HepG2 (cell line): ENCODE results near the gene CAPN2. TPM values are rescaled to one million over a fixed set of nuclear protein-coding genes. Genes with fewer than 3 reads are reported as not detected.

Source experiments
- ATAC-seq: fragments of 200-7000 bp; cut with Tn5 transposase; 3 replicates; pipeline ENCODE4 v1.9.1; 2020; ENCODE audit warnings: mild to moderate bottlenecking, moderate library complexity
- BruUV-seq: library from RNA; stranded (reverse); fragments of 400-500 nt; replicated peaks from 2 replicates; lab custom pipeline; 2021; lab: Mats Ljungman, UMichigan
- CTCF ChIA-PET: fragments of 300-600 bp; formaldehyde crosslinking; extraction: SDS; loops from one replicate; lab custom pipeline; 2021; ENCODE audit warnings: low total read pairs, inconsistent platforms, low intra/inter-chr PET ratio; lab: Yijun Ruan, JAX
- POLR2A ChIA-PET: fragments of 350-600 bp; sonication (Branson Sonifier 250); formaldehyde crosslinking; loops from one replicate; lab custom pipeline; 2020; ENCODE audit warnings: antibody characterized with exemption, inconsistent platforms; lab: Yijun Ruan, JAX
- DNase-seq: peaks from one replicate; pipeline ENCODE4 v3.0.0-alpha.2; 2015; ENCODE audit warnings: low spot score
- FAIRE-seq: peaks from 3 replicates; lab custom pipeline; 2011; peaks lifted over from hg19 to GRCh38; lab: Jason Lieb, UNC
- H2AFZ ChIP-seq: one replicate; pipeline ENCODE4 v1.6.1; 2011; ENCODE audit warnings: low read length, inconsistent platforms
- H3K27ac ChIP-seq: fragments of 300-600 bp; 3 replicates; pipeline ENCODE4 v1.8.0; 2011; ENCODE audit warnings: mixed run types, mild to moderate bottlenecking, mixed read lengths, low read length, inconsistent platforms; ENCODE audit not compliant: insufficient read depth; ENCODE audit errors: extremely low read length
- H3K27me3 ChIP-seq, 2 experiments: fragments of 200-600 bp in 1 of 2; 2 replicates in 1 of 2; 3 replicates in 1 of 2; pipeline versions ENCODE4 v1.6.0 to v1.8.0; 2011; ENCODE audit warnings: low read length in 2 of 2, mild to moderate bottlenecking in 2 of 2, moderate library complexity in 2 of 2, inconsistent platforms in 1 of 2; ENCODE audit not compliant: insufficient read depth in 2 of 2, control insufficient read depth in 1 of 2
- H3K36me3 ChIP-seq, 2 experiments: fragments of 200-600 bp in 1 of 2; replicated peaks in 1 of 2; 2 replicates in 1 of 2; 3 replicates in 1 of 2; pipeline versions ENCODE4 v1.5.1 to v1.8.0; 2011; ENCODE audit warnings: low read length in 2 of 2, inconsistent platforms in 1 of 2; ENCODE audit not compliant: insufficient read depth in 2 of 2, control insufficient read depth in 1 of 2
- H3K4me1 ChIP-seq: 2 replicates; pipeline ENCODE4 v1.5.1; 2012; ENCODE audit warnings: low read length, inconsistent platforms; ENCODE audit not compliant: insufficient read depth
- H3K4me2 ChIP-seq: 2 replicates; pipeline ENCODE4 v1.6.0; 2011; ENCODE audit warnings: low read depth, low read length, inconsistent platforms
- H3K4me3 ChIP-seq, 3 experiments: fragments of 200-600 bp in 1 of 3; sonication (generic), shearing (Covaris generic) in 1 of 3; replicated peaks in 1 of 3; 2 replicates each; pipeline ENCODE4 v1.5.1; 2011 to 2016; ENCODE audit warnings: low read length in 3 of 3, inconsistent platforms in 2 of 3, low read depth in 2 of 3, mild to moderate bottlenecking in 2 of 3, control low read depth in 1 of 3, mixed read lengths in 1 of 3; ENCODE audit not compliant: insufficient read depth in 1 of 3
- H3K79me2 ChIP-seq: one replicate; pipeline ENCODE4 v1.6.1; 2011; ENCODE audit warnings: low read length, inconsistent platforms; ENCODE audit not compliant: insufficient read depth
- H3K9ac ChIP-seq: 2 replicates; pipeline ENCODE4 v1.6.0; 2011; ENCODE audit warnings: mild to moderate bottlenecking, low read depth, low read length, inconsistent platforms; ENCODE audit not compliant: insufficient read depth
- H3K9me3 ChIP-seq: 2 replicates; pipeline ENCODE4 v1.5.1; 2012; ENCODE audit warnings: mild to moderate bottlenecking, low read length
- H4K20me1 ChIP-seq: 2 replicates; pipeline ENCODE4 v1.6.0; 2011; ENCODE audit warnings: inconsistent platforms, mild to moderate bottlenecking, low read length, moderate library complexity; ENCODE audit not compliant: insufficient read depth
- MAFF ChIP-seq: IDR thresholded peaks from 2 replicates; pipeline ENCODE4 v1.6.1; 2011; ENCODE audit warnings: low read depth, low read length, improper control_type of control experiment
- MAFK ChIP-seq, 2 experiments: IDR thresholded peaks in 1 of 2; conservative IDR thresholded peaks in 1 of 2; 2 replicates each; pipeline ENCODE4 v1.6.1; 2011; ENCODE audit warnings: improper control_type of control experiment in 2 of 2, low read length in 2 of 2
- NR2C2 ChIP-seq: sonication (generic); formaldehyde crosslinking; IDR thresholded peaks from 2 replicates; pipeline ENCODE4 v1.4.0; 2020; ENCODE audit warnings: missing genetic modification reagents, mild to moderate bottlenecking, moderate library complexity, borderline replicate concordance
- THAP11 ChIP-seq: IDR thresholded peaks from 2 replicates; pipeline ENCODE4 v1.6.1; 2016; ENCODE audit warnings: missing biosample characterization, missing genetic modification reagents
- ZNF367 ChIP-seq: sonication (generic); formaldehyde crosslinking; IDR thresholded peaks from 2 replicates; pipeline ENCODE4 v1.4.0; 2020; ENCODE audit warnings: missing genetic modification reagents, borderline replicate concordance
- ZNF512 ChIP-seq: sonication (generic); formaldehyde crosslinking; IDR thresholded peaks from 2 replicates; pipeline ENCODE4 v1.4.0; 2020; ENCODE audit warnings: mild to moderate bottlenecking, missing genetic modification reagents
- ZNF607 ChIP-seq: sonication (generic); formaldehyde crosslinking; IDR thresholded peaks from 2 replicates; pipeline ENCODE4 v1.5.1; 2020; ENCODE audit warnings: missing genetic modification reagents, mild to moderate bottlenecking, borderline replicate concordance
- ZSCAN29 ChIP-seq: sonication (generic); formaldehyde crosslinking; conservative IDR thresholded peaks from 2 replicates; pipeline ENCODE4 v1.4.0; 2020; ENCODE audit warnings: mild to moderate bottlenecking, missing genetic modification reagents
- WGBS: methylation state at CpG from one replicate; pipeline ENCODE4 v1.1.6; 2017; ENCODE audit warnings: low lambda C conversion rate; 5-methylcytosine and 5-hydroxymethylcytosine counted together
- in situ Hi-C: cut with HindIII; loops from 2 replicates; pipeline ENCODE4 v1.10.0; 2017; ENCODE audit warnings: low pct_unique_long_range_greater_than_20kb; ENCODE audit not compliant: extremely low pct_ligation_motif_present
- intact Hi-C: fragments of 100-400 bp; cut with micrococcal nuclease; formaldehyde crosslinking; loops from one replicate; pipeline ENCODE4 v1.10.0; 2022; ENCODE audit not compliant: unreplicated experiment
- polyA plus RNA-seq, 8 experiments: library from polyadenylated mRNA; depleted of rRNA in 3 of 8; stranded (reverse) in 7 of 8; unstranded in 1 of 8; fragments of >200 nt; fragmentation: Illumina TruSeq in 4 of 8; extraction: Trizol in 4 of 8; gene quantifications; 2 replicates each; pipeline versions ENCODE4 v1.2.1 to v1.2.3, GENCODE V29; 2011 to 2016; ENCODE audit warnings: low read depth in 4 of 8, missing spikeins in 1 of 8, mixed read lengths in 1 of 8; ENCODE audit not compliant: insufficient read depth in 1 of 8
- total RNA-seq, 5 experiments: library from RNA; depleted of rRNA; stranded (reverse); fragments of >200 nt; fragmentation: Illumina TruSeq; extraction: Trizol; gene quantifications; 2 replicates each; pipeline ENCODE4 v1.2.3, GENCODE V29; 2016; ENCODE audit warnings: low read depth in 1 of 5

The CAPN2 gene
- total and polyA plus RNA-seq, 2 of the 13 experiments (the other 11 are each of a cell fraction or from before 2014, with no cell fraction given), result 6.2 to 7.4 TPM

GRCh38 chr1:223708651-223709268 lies 3.6 kb upstream of the CAPN2 start:
- H3K4me1 ChIP-seq, result peaks cover 74% of the 10 kb centered on the region
- no peak for ATAC-seq
- H3K9me3 ChIP-seq, result no peaks in the 10 kb centered on the region
- no peak overlapping the region for H3K27ac ChIP-seq
- intact Hi-C loops (loop anchor here (10.0 kb wide), 1 partner anchor 136 kb away; the partner anchor contains the start of gene TP53BP2), in situ Hi-C loops (no loop called here)
- no peaks in the 10 kb centered on the region for H4K20me1 ChIP-seq
- ChIA-PET POLR2A (interaction anchor here (1.6 to 2.7 kb wide), 3 partner anchors 12 to 137 kb away, joined by 4 to 11 read pairs (median 9); partner anchors contain the start of gene TP53BP2), CTCF (interaction anchor here (1.0 kb wide), 1 partner anchor 10 kb away, joined by 3 read pairs; no protein-coding TSS in a partner anchor)
- no peaks in the 10 kb centered on the region for H3K36me3 ChIP-seq
- WGBS, result 73% methylated on average over 3 of the region's 3 CpGs
- BruUV-seq, result no TSS peak
- no peaks in the 10 kb centered on the region for H3K79me2 ChIP-seq
- no peak for FAIRE-seq
- H3K27me3 ChIP-seq, result peaks cover 4 to 60% of the 10 kb centered on the region in 2 experiments; a peak in 4 of 5 replicates
- no peak overlapping the region for H2AFZ ChIP-seq
- no peak overlapping the region for H3K4me3 ChIP-seq
- no peak overlapping the region for H3K4me2 ChIP-seq
- no peak for DNase-seq
- no peak overlapping the region for H3K9ac ChIP-seq
- TF ChIP-seq THAP11 (CRISPR knock-in tag) (no peak), ZNF512 (CRISPR knock-in tag) (peak; percentile 98), NR2C2 (CRISPR knock-in tag) (0 out of 2 replicates have a peak, but pooled peaks have one; percentile 5), ZNF607 (CRISPR knock-in tag) (no peak)

- H2AFZ ChIP-seq, result no peak overlapping the region
- H3K27me3 ChIP-seq, result peaks cover 4 to 56% of the 10 kb centered on the region in 2 experiments; a peak in 4 of 5 replicates
- ChIA-PET POLR2A (no interaction called here), CTCF (interaction anchor here (1.5 kb wide), 1 partner anchor 40 kb away, joined by 3 read pairs; no protein-coding TSS in a partner anchor)
- peaks cover 74% of the 10 kb centered on the region for H3K4me1 ChIP-seq
- ATAC-seq (no peak), FAIRE-seq (no peak), DNase-seq (no peak)
- TF ChIP-seq ZNF367 (no peak), ZSCAN29 (no peak), MAFK (conservative IDR thresholded peaks at IDR 0.05 in 1 of 2, IDR thresholded peaks at IDR 0.05 in 1 of 2; ENCODE audit: low read length in 2 of 2) (peak; percentile 43 to 53; a peak in 3 of 4 replicates), MAFF (peak; percentile 57)
- H3K27ac ChIP-seq, result no peak overlapping the region
- H3K36me3 ChIP-seq, result no peaks in the 10 kb centered on the region
- WGBS, result 45% methylated on average over 3 of the region's 3 CpGs
- in situ Hi-C loops, result no loop called here
- H3K4me2 ChIP-seq, result no peak overlapping the region
- no peak overlapping the region for H3K4me3 ChIP-seq
- BruUV-seq, result no TSS peak
- H3K79me2 ChIP-seq, result no peaks in the 10 kb centered on the region
- no peaks in the 10 kb centered on the region for H3K9me3 ChIP-seq
- no peak overlapping the region for H3K9ac ChIP-seq
- intact Hi-C loops, result loop anchor here (10.0 kb wide), 1 partner anchor 135 kb away; the partner anchor contains the start of gene TP53BP2
- no peaks in the 10 kb centered on the region for H4K20me1 ChIP-seq
Observed at GRCh38 chr1:223709598-223709997, 2.7 kb upstream of the CAPN2 start.
